GM21717 (cell line): Measurements from ENCODE around the gene NFIB.

Experiments
- ATAC-seq: cut with Tn5 transposase; IDR thresholded peaks from one replicate; pipeline ENCODE4 v1.9.1; 2021; ENCODE audit warnings: mild to moderate bottlenecking, moderate library complexity; ENCODE audit not compliant: unreplicated experiment

NFIB gene

GRCh38 chr9:14086495-14086894 is 227.4 kb downstream of the NFIB start:
- ATAC-seq, result no peak

- no peak for ATAC-seq
Observed at GRCh38 chr9:14085810-14086209, 228.1 kb downstream of the NFIB start.

DNA sequence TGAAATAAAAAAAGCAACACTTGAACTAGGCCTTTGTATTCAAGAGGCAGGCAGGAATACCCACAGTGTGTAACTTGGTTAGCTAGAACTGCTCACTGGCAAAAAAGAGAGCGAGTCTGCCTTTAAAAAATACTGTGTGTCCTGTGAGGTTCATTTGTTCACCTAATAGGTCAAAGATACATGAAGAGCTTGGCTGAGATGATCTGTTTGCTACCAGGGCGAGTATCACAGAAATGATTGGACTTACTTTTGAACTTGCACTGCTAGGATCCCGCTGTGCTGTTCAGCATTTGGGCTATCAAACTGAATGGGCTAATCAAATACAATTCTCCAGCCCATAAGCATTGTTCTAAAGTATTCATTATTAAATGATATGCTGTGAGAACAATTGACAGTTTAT is 229.1 kb downstream of the NFIB start:
- ATAC-seq, result no peak

- ATAC-seq, result no peak
Observed at GRCh38 chr9:14083366-14083765, 230.6 kb downstream of the NFIB start.

DNA sequence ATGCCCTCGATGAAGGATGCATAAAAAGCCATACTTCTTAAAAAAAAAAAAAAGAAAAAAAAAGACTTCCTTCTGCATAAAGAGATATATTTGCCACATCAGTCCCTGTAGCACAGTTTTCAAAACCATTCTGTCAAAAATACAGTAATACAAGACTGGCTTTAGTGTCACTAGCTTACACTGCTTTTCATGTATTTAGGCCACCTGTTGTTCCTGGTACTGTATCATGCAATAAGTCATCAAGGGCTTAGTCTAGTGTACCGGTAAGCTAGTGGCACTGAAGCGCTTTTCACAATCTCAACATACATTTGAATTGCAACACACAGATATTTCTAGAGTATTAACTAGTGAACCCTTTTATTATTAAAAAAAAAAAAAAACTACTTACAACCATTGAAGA is 231.2 kb downstream of the NFIB start:
- no peak for ATAC-seq

DNA sequence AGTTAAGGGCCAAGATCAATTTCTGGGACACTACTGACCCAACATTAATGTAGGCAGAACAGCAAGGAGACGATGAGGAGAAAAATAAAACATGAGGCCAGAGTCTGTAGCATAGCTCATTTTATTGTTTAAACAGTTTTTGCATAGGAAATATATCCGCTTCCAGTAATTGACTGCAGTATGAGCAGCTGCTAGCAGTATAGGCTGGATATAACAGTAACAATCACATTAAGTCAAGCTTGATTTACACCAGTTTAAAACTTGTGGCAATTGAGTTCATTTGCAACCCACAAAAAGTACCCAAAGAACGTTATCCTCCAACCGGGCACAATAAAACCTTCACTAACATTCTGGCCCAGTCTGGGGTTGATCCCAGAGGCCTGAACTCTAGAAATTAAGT is 232.2 kb downstream of the NFIB start:
- ATAC-seq, result no peak

DNA sequence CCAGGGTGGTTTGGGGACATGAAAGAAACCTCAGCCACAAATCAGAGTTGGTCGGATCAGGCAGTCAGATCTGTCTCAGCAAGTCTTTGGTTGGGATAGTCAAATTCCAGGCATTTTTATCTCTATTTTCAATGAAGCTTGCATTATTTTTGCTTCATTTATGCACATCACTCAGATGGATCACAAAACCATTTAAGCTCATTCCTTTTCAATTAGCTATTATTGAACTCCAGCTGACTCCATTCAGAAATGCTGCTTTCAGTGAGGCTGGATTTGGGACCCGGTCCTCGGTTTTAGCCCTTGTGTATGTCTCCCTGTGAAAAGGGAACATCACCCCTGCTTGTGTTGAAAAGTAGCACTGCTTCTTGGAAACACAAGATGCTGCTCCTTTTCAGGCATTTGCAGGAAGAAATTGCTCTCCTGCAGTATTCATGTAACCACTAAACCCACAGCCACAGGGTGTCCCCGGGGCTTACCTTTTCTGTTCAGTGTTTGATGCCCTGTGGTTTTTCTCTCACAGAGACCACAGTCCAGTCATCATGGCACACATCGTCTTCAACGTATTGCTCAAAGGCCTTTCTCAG is 232.9 kb downstream of the NFIB start:
- ATAC-seq, result no peak

- no peak for ATAC-seq
Observed at GRCh38 chr9:14079440-14079839, 234.5 kb downstream of the NFIB start.

GRCh38 chr9:14077672-14078071 is 236.3 kb downstream of the NFIB start:
- no peak for ATAC-seq

DNA sequence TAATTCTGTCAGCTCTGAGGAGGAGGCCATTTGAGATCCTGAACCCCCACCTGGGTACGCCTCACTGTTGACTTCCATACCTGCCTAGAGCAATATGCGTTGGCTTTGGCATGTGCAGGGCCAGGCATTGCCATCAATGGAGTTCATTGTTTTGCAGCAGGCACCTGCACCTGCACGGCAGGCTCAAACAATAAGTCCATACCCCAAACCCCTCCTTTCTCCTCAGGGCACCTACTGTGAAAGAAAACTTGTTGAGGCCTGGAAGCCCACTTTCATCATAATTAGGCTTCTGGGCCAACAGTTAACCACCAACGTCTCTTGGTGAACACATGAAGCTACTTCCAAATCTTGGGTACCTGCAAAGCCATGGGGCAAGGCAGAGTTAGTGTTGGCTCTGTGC is 238.7 kb downstream of the NFIB start:
- ATAC-seq, result no peak

GRCh38 chr9:14072850-14073249 is 241.1 kb downstream of the NFIB start:
- ATAC-seq, result no peak

- no peak for ATAC-seq
Observed at GRCh38 chr9:14071484-14071883, 242.5 kb downstream of the NFIB start.

DNA sequence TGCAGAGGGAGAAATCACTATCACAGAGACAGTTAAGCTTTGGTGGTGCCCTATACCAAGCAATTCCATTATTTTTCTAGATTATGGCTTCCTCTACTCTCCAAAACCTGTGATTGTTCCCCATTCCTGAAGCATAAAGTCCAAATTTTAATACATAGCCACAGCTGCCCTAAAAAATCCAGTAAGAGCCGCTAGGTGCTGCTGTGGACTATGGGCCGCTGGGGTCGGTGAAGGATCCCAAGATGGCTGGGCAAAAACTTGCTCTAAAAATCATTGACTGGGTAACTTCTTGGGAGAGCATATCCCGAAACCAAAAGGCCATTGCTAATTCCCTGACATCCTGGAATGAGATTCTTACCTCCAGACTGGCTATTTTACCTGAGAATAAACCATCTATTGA is 245.3 kb downstream of the NFIB start:
- no peak for ATAC-seq

- no peak for ATAC-seq
Observed at GRCh38 chr9:14066831-14067230, 247.1 kb downstream of the NFIB start.

- ATAC-seq, result no peak
Observed at GRCh38 chr9:14066032-14066431, 247.9 kb downstream of the NFIB start.

DNA sequence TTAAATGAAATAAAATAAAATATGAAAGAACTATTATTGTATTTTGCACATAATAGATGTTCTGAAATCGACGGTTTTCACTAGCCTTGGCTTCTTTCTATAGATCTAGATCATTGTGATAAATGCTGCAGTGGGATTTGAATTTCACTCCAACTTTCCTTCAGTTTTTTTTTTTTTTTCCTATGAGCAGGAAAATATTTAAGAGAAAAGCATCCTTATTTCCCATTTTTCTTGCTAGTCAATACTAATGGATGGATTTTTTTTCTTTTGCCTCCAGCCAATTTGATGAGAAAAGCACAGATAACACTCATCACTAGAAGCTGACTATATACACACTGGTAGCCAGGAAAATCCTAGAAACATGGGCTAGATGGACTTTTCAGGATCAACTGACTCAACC is 249.0 kb downstream of the NFIB start:
- ATAC-seq, result no peak

DNA sequence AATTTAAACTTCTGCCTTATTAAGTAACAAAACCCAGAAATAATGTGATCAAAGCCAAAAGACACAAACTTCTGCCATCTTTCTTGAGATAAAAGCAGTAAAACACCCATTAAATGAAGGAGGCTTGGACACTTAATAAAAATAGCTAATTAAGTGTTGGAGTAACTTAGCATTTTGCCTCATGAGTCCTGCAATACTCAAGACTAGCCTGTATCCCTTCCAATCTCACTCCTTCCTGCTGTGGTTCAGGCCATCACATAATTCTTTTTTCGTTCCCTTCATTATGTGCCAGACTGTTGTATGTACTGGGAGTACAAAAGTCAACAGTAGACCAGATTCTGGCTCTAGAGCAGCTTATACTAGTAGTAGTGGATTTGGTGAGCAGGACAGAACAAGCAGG is 250.2 kb downstream of the NFIB start:
- no peak for ATAC-seq

GRCh38 chr9:14062586-14063221 is 251.2 kb downstream of the NFIB start:
- ATAC-seq, result no peak

- ATAC-seq, result no peak
Observed at GRCh38 chr9:14061936-14062585, 251.9 kb downstream of the NFIB start.

GRCh38 chr9:14058325-14058688 is 255.6 kb downstream of the NFIB start:
- no peak for ATAC-seq

- no peak for ATAC-seq
Observed at GRCh38 chr9:14057368-14058324, 256.3 kb downstream of the NFIB start.
